GM21619 (cell line): ENCODE results near the gene GLRA1.
A peak's percentile ranks its signal among the peaks of the same experiment; 100 is the strongest.
"Not testable (repeated sequence)": the region's sequence is repeated elsewhere in the genome, so short reads cannot be mapped to it uniquely, and the experiment has no call there.

Experiments
- ATAC-seq: cut with Tn5 transposase; IDR thresholded peaks from one replicate; pipeline ENCODE4 v1.9.1; 2021; ENCODE audit not compliant: unreplicated experiment

The GLRA1 gene

DNA sequence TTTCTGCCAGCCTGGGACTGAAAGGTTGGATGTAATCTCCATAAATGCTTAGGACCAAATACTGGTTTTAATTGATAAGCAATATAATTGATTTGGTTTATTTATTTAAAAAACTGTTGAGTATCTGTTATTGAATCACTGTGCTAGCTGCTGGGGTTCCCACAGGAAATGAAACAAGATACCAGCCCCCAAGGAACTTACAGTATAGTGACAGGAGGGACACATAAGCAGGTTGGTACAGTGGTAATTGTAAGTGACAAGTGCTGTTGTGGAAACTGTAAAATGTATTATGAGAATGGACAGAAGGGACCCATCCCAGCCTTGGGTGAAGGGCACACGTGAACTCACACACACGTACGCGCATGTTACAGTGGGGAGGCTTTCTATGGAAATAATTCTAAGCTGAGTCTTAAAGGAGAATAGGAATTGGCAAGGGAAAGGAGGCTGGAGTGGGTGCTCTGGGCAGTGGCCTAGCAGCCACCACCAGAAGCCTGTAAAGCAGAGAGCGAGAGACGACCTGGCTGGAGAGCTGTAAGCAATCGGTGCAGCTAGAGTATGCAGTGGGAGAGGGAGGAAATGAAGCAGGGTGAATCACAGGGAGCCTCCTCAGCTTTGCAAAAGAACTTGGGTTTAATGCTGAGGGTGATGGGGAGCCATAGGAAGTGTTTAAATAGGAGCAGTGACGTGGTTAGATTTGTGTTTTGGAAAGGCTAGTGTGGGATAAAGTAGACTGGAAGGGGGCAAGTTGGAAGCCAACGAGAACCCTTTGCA, 39.3 kb downstream of the GLRA1 start:
- no peak for ATAC-seq

GRCh38 chr5:151881621-151882225, 42.9 kb downstream of the GLRA1 start:
- no peak for ATAC-seq

- no peak for ATAC-seq
Measured at GRCh38 chr5:151880324-151880723, 44.3 kb downstream of the GLRA1 start.

- ATAC-seq: no peak
Measured at GRCh38 chr5:151873701-151874100, 51.0 kb downstream of the GLRA1 start.

DNA sequence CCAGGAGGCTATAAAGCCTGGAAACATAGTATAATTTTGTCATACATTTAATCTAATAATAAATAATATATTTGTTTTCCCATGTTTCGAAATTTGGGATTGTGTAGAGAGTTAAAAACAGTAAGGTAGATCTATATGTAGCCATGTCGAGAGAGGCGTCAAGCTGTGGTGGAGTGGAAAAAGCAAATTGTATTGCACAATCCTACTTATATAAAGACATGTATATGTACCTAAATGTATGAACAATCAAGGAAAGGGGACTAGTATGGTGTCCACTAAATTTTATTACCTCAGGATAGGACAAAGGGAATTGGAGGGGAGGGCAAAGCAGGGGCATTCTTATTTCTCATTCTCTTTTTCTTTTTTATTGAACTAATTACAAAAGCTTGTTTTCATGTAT, 52.0 kb downstream of the GLRA1 start:
- ATAC-seq: no peak

DNA sequence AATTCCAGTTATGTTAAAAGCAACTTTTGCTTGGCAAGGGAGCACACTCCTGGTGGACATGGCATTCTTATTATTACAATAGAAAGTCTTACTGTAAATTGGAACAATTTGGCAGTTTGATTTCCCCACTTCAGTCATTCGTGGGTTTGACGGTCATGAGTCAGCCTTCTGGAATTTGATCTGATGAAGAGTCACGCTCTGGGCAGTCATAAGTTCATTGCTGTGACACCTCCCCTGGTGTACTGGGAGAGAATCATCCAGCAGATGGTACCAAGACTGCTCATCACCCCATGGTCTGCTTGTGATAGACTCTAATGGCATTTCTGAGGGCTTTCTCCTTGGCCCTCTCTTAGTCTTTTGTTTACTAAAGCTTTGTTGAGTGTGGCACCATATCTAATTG, 53.8 kb downstream of the GLRA1 start:
- ATAC-seq: no peak

DNA sequence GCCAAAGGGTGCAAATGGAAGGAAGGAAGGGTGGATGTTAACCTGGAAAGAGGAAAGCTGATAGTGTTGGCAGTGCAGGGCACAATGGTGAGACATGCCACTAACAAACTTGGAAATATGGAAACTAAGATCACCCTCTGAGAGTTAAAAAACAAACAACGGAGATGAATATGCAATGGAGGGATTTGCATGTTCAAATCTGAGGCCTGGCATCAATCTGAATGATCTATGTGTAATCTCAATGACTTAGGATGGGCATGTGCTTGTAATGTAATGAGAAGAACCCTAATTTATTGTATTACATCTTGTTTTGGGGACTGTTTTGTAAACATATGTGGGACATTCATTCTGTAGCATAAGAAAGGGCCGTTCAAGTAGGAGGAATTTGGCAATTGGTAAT, 54.4 kb downstream of the GLRA1 start:
- ATAC-seq: no peak

DNA sequence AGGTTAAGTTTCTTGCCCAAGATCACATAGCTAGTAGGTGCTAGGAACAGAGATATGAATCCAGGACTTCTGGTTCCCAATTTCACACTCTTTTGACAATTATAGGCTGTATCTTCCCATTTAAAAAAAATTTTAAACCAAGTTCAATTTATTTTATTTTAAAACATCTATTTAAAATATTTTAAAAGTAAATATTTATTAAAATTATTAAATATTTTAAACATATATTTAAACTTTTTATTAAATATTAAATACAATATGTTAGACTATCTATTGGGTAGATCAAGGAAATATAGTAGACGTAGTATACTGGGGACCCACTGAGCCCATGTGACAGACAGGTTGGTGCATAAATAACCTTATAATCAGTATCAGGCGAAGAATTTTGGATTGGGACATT, 54.8 kb downstream of the GLRA1 start:
- ATAC-seq: no peak

DNA sequence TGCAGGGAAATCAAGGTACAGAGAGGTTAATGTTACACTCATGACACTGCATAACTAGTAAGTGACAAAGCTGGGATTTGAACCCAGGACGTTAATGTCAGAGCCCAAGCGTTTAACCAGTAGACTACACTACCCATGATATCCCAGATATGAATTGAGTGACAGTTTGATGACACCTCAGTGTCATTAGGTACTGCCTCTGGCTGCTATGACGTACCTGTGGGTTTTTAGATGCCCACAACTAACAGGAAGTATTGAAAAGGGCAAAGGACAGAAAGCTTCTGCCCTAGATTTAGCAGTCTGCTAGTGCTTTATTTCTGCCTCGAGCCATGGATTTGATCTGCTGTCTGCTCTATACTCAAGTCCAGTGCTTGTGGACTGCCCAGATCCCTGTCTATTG, 56.2 kb downstream of the GLRA1 start:
- ATAC-seq: no peak

GRCh38 chr5:151864061-151864748, 60.4 kb downstream of the GLRA1 start:
- ATAC-seq: no peak

- no peak for ATAC-seq
Measured at GRCh38 chr5:151863566-151863965, 61.1 kb downstream of the GLRA1 start.

DNA sequence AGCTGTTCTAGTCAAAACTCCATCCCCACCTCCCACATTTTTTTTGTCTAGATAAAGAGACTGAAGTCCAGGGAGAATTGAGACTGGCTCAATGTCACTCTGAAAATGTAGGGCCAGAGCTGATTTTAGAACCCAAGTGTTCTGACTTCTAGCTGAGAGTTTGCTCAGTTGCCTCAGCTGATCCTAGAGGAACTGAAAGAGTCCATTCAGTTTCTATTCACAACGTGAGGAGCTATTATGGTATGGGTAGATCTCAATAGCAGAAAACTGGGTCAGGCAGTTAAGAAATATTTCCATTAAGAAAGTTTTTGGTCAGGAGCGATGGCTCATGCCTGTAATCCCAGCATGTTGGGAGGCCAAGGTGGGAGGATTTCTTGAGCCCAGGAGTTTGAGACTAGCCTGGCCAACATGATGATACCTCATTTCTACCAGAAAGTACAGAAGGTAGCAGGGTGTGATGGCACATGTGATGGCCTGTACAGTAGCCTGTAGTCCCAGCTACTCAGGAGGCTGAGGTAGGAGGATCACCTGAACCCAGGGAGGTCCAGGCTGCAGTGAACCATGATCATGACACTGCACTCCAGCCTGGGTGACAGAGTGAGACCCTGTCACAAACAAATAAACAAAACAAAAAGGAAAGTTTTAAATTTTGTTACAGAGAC, 61.7 kb downstream of the GLRA1 start:
- ATAC-seq: no peak

DNA sequence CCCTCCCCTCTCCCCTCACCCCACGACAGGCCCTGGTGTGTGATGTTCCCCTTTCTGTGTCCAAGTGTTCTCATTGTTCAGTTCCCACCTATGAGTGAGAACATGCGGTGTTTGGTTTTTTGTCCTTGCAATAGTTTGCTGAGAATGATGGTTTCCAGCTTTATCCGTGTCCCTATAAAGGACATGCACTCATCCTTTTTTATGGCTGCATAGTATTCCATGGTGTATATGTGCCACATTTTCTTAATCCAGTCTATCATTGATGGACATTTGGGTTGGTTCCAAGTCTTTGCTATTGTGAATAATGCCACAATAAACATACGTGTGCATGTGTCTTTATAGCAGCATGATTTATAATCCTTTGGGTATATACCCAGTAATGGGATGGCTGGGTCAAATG, 63.8 kb downstream of the GLRA1 start:
- not testable (repeated sequence) for ATAC-seq

DNA sequence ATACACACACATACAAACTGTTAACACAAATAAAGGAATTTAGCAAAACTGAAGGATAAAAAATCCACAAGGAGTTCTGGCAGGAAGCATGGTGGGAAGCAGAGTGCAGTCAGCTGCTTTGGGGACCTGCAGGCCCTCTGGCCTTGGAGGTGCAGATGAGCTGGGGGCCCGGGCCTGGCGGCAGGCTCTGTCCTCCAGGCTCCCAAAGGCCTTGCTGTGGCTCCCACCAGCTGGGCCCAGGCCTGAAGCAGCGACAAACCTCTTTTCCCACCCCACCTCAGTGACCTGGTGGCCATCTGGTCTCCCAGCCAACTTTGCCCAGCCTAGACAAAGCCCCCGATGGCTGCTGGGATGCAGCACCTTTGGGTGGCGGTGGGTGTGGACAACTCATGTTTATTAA, 67.8 kb downstream of the GLRA1 start:
- no peak for ATAC-seq

- no peak for ATAC-seq
Measured at GRCh38 chr5:151855701-151856100, 69.0 kb downstream of the GLRA1 start.

- ATAC-seq: no peak
Measured at GRCh38 chr5:151847871-151848270, 76.8 kb downstream of the GLRA1 start.

GRCh38 chr5:151846765-151847164, 77.9 kb downstream of the GLRA1 start:
- no peak for ATAC-seq

DNA sequence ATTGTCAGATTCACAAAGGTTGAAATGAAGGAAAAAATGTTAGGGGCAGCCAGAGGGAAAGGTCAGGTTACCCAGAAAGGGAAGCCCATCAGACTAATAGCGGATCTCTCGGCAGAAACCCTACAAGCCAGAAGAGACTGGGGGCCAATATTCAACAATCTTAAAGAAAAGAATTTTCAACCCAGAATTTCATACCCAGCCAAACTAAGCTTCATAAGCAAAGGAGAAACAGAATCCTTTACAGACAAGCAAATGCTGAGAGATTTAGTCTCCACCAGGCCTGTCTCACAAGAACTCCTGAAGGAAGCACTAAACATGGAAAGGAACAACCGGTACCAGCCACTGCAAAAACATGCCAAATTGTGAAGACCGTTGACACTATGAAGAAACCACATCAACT, 91.8 kb downstream of the GLRA1 start:
- not testable (repeated sequence) for ATAC-seq

GRCh38 chr5:151829370-151829769, 95.3 kb downstream of the GLRA1 start:
- no peak for ATAC-seq

- ATAC-seq: peak; percentile 78
Measured at GRCh38 chr5:151825445-151825844, 99.2 kb downstream of the GLRA1 start.

- no peak for ATAC-seq
Measured at GRCh38 chr5:151822141-151822540, 102.5 kb downstream of the GLRA1 start.

DNA sequence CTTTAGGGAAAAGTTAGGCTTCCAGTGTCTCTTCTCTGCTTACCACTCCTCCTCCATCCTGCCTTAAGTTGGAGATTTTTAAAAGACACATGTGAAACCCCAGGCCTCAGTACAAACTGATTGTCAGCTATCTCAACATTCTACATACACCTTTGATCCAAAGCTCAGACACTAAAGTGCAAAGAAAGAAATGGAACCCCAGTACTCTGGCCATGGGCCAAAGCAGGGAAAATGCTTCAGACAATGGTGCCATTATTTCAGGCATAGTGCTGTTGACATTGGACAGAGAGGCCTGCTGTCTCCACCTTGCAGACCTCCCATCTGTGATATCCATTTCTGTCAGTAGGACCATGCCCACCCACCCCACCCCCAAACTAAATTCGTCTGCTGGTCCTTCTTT, 103.7 kb downstream of the GLRA1 start:
- ATAC-seq: no peak
